HEK293 (cell line): ENCODE results near the gene BMPR1A.

Experiments used
- CTCF ChIA-PET: fragments of 350-600 bp; formaldehyde crosslinking; extraction: SDS; loops from one replicate; lab custom pipeline; 2021; ENCODE audit warnings: antibody characterized with exemption; lab: Yijun Ruan, JAX
- POLR2A ChIA-PET: fragments of 300-600 bp; formaldehyde crosslinking; extraction: SDS; loops from one replicate; lab custom pipeline; 2020; ENCODE audit warnings: antibody characterized with exemption, inconsistent platforms; lab: Yijun Ruan, JAX
- H3K27ac ChIP-seq: fragments of 200-500 bp; sonication (Bioruptor generic); 2 replicates; pipeline ENCODE4 v1.5.1; 2014; ENCODE audit warnings: low read depth, low read length, control low read depth, inconsistent platforms; ENCODE audit errors: extremely low read depth
- H3K36me3 ChIP-seq, 2 experiments: fragments of 200-500 bp in 1 of 2; sonication (Bioruptor generic) in 1 of 2; 1 replicate in 1 of 2; 2 replicates in 1 of 2; pipeline ENCODE4 v1.5.1; 2014 to 2017; ENCODE audit warnings: inconsistent platforms in 2 of 2, low read length in 2 of 2; ENCODE audit not compliant: control insufficient read depth in 2 of 2, insufficient read depth in 1 of 2
- H3K4me1 ChIP-seq: fragments of 200-500 bp; sonication (Bioruptor generic); 2 replicates; pipeline ENCODE4 v1.5.1; 2014; ENCODE audit warnings: mild to moderate bottlenecking, low read length, inconsistent platforms; ENCODE audit not compliant: control insufficient read depth, insufficient read depth
- H3K4me3 ChIP-seq: 2 replicates; pipeline ENCODE4 v1.5.1; 2011; ENCODE audit warnings: low read depth, mild to moderate bottlenecking, control low read depth, low read length, moderate library complexity
- H3K9me3 ChIP-seq: fragments of 200-500 bp; sonication (Bioruptor generic); 2 replicates; pipeline ENCODE4 v1.5.1; 2014; ENCODE audit warnings: low read depth, low read length, inconsistent platforms; ENCODE audit not compliant: control insufficient read depth, insufficient read depth
- ELK4 ChIP-seq: IDR thresholded peaks from 2 replicates; pipeline ENCODE4 v1.6.1; 2011; ENCODE audit warnings: mild to moderate bottlenecking, low read depth, low read length, borderline replicate concordance
- PATZ1 ChIP-seq: fragments of 450-650 bp; formaldehyde crosslinking; IDR thresholded peaks from 2 replicates; pipeline ENCODE4 v1.5.1; 2016; ENCODE audit warnings: missing biosample characterization, missing genetic modification characterization
- YY1 ChIP-seq: fragments of 450-650 bp; formaldehyde crosslinking; IDR thresholded peaks from 2 replicates; pipeline ENCODE4 v1.5.1; 2018; ENCODE audit warnings: missing biosample characterization, missing genetic modification characterization
- ZBTB7A ChIP-seq: fragments of 450-650 bp; formaldehyde crosslinking; IDR thresholded peaks from 2 replicates; pipeline ENCODE4 v1.5.1; 2016; ENCODE audit warnings: low read depth, missing biosample characterization, missing genetic modification characterization
- ZNF148 ChIP-seq: fragments of 450-650 bp; formaldehyde crosslinking; IDR thresholded peaks from 2 replicates; pipeline ENCODE4 v1.5.0; 2017; ENCODE audit warnings: missing biosample characterization, missing genetic modification characterization, borderline replicate concordance
- ZNF169 ChIP-seq: fragments of 450-650 bp; formaldehyde crosslinking; IDR thresholded peaks from 2 replicates; pipeline ENCODE4 v1.5.1; 2016; ENCODE audit warnings: missing biosample characterization, missing genetic modification characterization
- ZNF184 ChIP-seq: fragments of 450-650 bp; IDR thresholded peaks from 2 replicates; pipeline ENCODE4 v1.5.1; 2018; ENCODE audit warnings: missing biosample characterization, mild to moderate bottlenecking, missing genetic modification characterization
- ZNF19 ChIP-seq: fragments of 450-650 bp; formaldehyde crosslinking; IDR thresholded peaks from 2 replicates; pipeline ENCODE4; 2016; ENCODE audit warnings: missing biosample characterization, missing genetic modification characterization, low read depth
- ZNF221 ChIP-seq: fragments of 450-650 bp; formaldehyde crosslinking; IDR thresholded peaks from 2 replicates; pipeline ENCODE4 v1.5.1; 2017; ENCODE audit warnings: missing biosample characterization, missing genetic modification characterization, borderline replicate concordance
- ZNF362 ChIP-seq: fragments of 450-650 bp; formaldehyde crosslinking; IDR thresholded peaks from 2 replicates; pipeline ENCODE4 v1.5.1; 2016; ENCODE audit warnings: missing biosample characterization, missing genetic modification characterization
- ZNF37A ChIP-seq: fragments of 450-650 bp; IDR thresholded peaks from 2 replicates; pipeline ENCODE4 v1.5.1; 2018; ENCODE audit warnings: missing biosample characterization, missing genetic modification characterization
- ZNF48 ChIP-seq: fragments of 450-650 bp; formaldehyde crosslinking; IDR thresholded peaks from 2 replicates; pipeline ENCODE4 v1.5.1; 2016; ENCODE audit warnings: missing biosample characterization, missing genetic modification characterization
- ZNF513 ChIP-seq: fragments of 450-650 bp; IDR thresholded peaks from 2 replicates; pipeline ENCODE4 v1.5.1; 2018; ENCODE audit warnings: missing biosample characterization, missing genetic modification characterization
- ZNF585B ChIP-seq: fragments of 450-650 bp; formaldehyde crosslinking; IDR thresholded peaks from 2 replicates; pipeline ENCODE4 v1.5.1; 2016; ENCODE audit warnings: missing biosample characterization, missing genetic modification characterization
- ZNF658 ChIP-seq: fragments of 450-650 bp; formaldehyde crosslinking; IDR thresholded peaks from 2 replicates; pipeline ENCODE4; 2016; ENCODE audit warnings: missing biosample characterization, missing genetic modification characterization
- ZNF701 ChIP-seq: fragments of 450-650 bp; formaldehyde crosslinking; IDR thresholded peaks from 2 replicates; pipeline ENCODE4 v1.5.1; 2016; ENCODE audit warnings: missing biosample characterization, missing genetic modification characterization
- ZNF76 ChIP-seq: fragments of 450-650 bp; formaldehyde crosslinking; IDR thresholded peaks from 2 replicates; pipeline ENCODE4; 2016; ENCODE audit warnings: low read depth, missing biosample characterization, missing genetic modification characterization, borderline replicate concordance
- ZNF777 ChIP-seq: fragments of 450-650 bp; formaldehyde crosslinking; IDR thresholded peaks from 2 replicates; pipeline ENCODE4 v1.5.1; 2017; ENCODE audit warnings: missing biosample characterization, missing genetic modification characterization, borderline replicate concordance

Gene BMPR1A

GRCh38 chr10:86942441-86943315, 186.3 kb downstream of the BMPR1A start:
- CTCF ChIA-PET = interaction anchor here (0.5 to 1.3 kb wide), 5 partner anchors 18 to 237 kb away, joined by 3 to 4 read pairs (median 4); no protein-coding TSS in a partner anchor
- no peak overlapping the region for H3K27ac ChIP-seq
- H3K4me3 ChIP-seq = no peak overlapping the region
- TF ChIP-seq ZNF221 (tag by site-specific recombination) (no peak), ZNF19 (tag by site-specific recombination) (no peak), ZNF585B (tag by site-specific recombination) (no peak), ZNF701 (tag by site-specific recombination) (no peak), YY1 (tag by site-specific recombination) (no peak), ZNF148 (tag by site-specific recombination) (no peak), ELK4 (no peak), ZNF37A (tag by site-specific recombination) (no peak), ZNF513 (tag by site-specific recombination) (no peak)
- POLR2A ChIA-PET = no interaction called here
- H3K36me3 ChIP-seq = no peaks in the 10 kb centered on the region
- no peaks in the 10 kb centered on the region for H3K9me3 ChIP-seq
- no peaks in the 10 kb centered on the region for H3K4me1 ChIP-seq

GRCh38 chr10:86943316-86944030, 187.1 kb downstream of the BMPR1A start:
- H3K4me1 ChIP-seq = no peaks in the 10 kb centered on the region
- H3K36me3 ChIP-seq = no peaks in the 10 kb centered on the region
- H3K9me3 ChIP-seq = no peaks in the 10 kb centered on the region
- H3K4me3 ChIP-seq = no peak overlapping the region
- ChIA-PET POLR2A (no interaction called here), CTCF (interaction anchor here (0.5 to 1.3 kb wide), 4 partner anchors 17 to 205 kb away, joined by 3 to 4 read pairs (median 4); no protein-coding TSS in a partner anchor)
- TF ChIP-seq ZNF184 (tag by site-specific recombination) (no peak), ZNF777 (tag by site-specific recombination) (no peak), ZNF169 (tag by site-specific recombination) (no peak)
- H3K27ac ChIP-seq = no peak overlapping the region

GRCh38 chr10:86944031-86944419, 187.6 kb downstream of the BMPR1A start:
- CTCF ChIA-PET = interaction anchor here (1.1 to 1.3 kb wide), 2 partner anchors 23 to 24 kb away, joined by 4 read pairs; no protein-coding TSS in a partner anchor
- no peak overlapping the region for H3K27ac ChIP-seq
- H3K9me3 ChIP-seq = no peaks in the 10 kb centered on the region
- no peak overlapping the region for H3K4me3 ChIP-seq
- POLR2A ChIA-PET = no interaction called here
- no peaks in the 10 kb centered on the region for H3K36me3 ChIP-seq
- no peaks in the 10 kb centered on the region for H3K4me1 ChIP-seq
- TF ChIP-seq ZBTB7A (no peak), ZNF658 (tag by site-specific recombination) (no peak), ZNF513 (tag by site-specific recombination) (no peak), PATZ1 (tag by site-specific recombination) (no peak), ZNF76 (tag by site-specific recombination) (no peak), ZNF362 (tag by site-specific recombination) (no peak), ZNF48 (no peak)
